Natural killer cell treated with Interleukin-12 subunit alpha and Interleukin-12 subunit beta and Interleukin-15 and Interleukin-18, amount 100 ng/mL, for 72 hours (primary cell): ENCODE results near the gene ITPRID2. TPM values are rescaled to one million over a fixed set of nuclear protein-coding genes. Genes with fewer than 3 reads are reported as not detected.

Experiments used
- ATAC-seq, 2 donors: fragments of 150-1000 bp; cut with Tn5 transposase in 1 of 2; sonication (Bioruptor Pico), chemical (Tn5 transposase) in 1 of 2; 2 replicates each; pipeline ENCODE4 v1.10.0; 2021
- DNase-seq: peaks from one replicate; pipeline ENCODE4 v3.0.0; 2022; ENCODE audit warnings: low spot score
- H3K27ac Mint-ChIP-seq, 2 donors: 1 replicate in 1 of 2; 2 replicates in 1 of 2; pipeline ENCODE4 v1.8.0; 2022; ENCODE audit warnings: mixed read lengths in 2 of 2, mild to moderate bottlenecking in 1 of 2, moderate library complexity in 1 of 2
- H3K27me3 Mint-ChIP-seq, 2 donors: 1 replicate in 1 of 2; 2 replicates in 1 of 2; pipeline ENCODE4 v1.8.0; 2022; ENCODE audit warnings: mixed read lengths in 2 of 2
- H3K36me3 Mint-ChIP-seq: one replicate; pipeline ENCODE4 v1.8.0; 2022; ENCODE audit warnings: mixed read lengths
- H3K4me1 Mint-ChIP-seq, 2 donors: 1 replicate in 1 of 2; 2 replicates in 1 of 2; pipeline ENCODE4 v1.8.0; 2022; ENCODE audit warnings: low read depth in 2 of 2, mixed read lengths in 2 of 2, mild to moderate bottlenecking in 1 of 2
- H3K4me3 Mint-ChIP-seq: one replicate; pipeline ENCODE4 v1.8.0; 2022; ENCODE audit warnings: mixed read lengths
- H3K9me3 Mint-ChIP-seq: 2 replicates; pipeline ENCODE4 v1.8.0; 2022; ENCODE audit warnings: mixed read lengths
- total RNA-seq, 2 donors: library from RNA; stranded (reverse); gene quantifications; one replicate each; pipeline ENCODE4 v1.2.3, GENCODE V29; 2022

ITPRID2 gene
- 10 to 100 TPM; 53.4 to 79.7 TPM for total RNA-seq

- Mint-ChIP-seq H3K36me3 (peaks cover under 1% of the 10 kb centered on the region), H3K27me3 (peaks cover 23 to 41% of the 10 kb centered on the region in 2 donors), H3K4me3 (peak within 1 kb of the TSS; percentile 99), H3K4me1 (peaks cover 20 to 31% of the 10 kb centered on the region in 2 donors), H3K9me3 (no peaks in the 10 kb centered on the region), H3K27ac (peak within 1 kb of the TSS; percentile 86 to 92)
- peak; percentile 83 for DNase-seq
- peak; percentile 97 to 98 for ATAC-seq
Observed at GRCh38 chr2:181891258-181891965, at the start of gene ITPRID2. TSS of gene ITPRID2 (plus strand) at chr2:181891730. CDS start at chr2:181892067, 337 bp downstream.

- H3K27ac Mint-ChIP-seq = no peak overlapping the region
- H3K4me3 Mint-ChIP-seq = no peak overlapping the region
- H3K9me3 Mint-ChIP-seq = no peaks in the 10 kb centered on the region
- no peaks in the 10 kb centered on the region for H3K4me1 Mint-ChIP-seq
- ATAC-seq = no peak
- H3K36me3 Mint-ChIP-seq = no peaks in the 10 kb centered on the region
- peaks cover 12 to 25% of the 10 kb centered on the region in 2 donors for H3K27me3 Mint-ChIP-seq
- no peak for DNase-seq
Observed at GRCh38 chr2:181844551-181845290, 46.8 kb upstream of the ITPRID2 start.

- Mint-ChIP-seq H3K27ac (no peak overlapping the region), H3K36me3 (no peaks in the 10 kb centered on the region), H3K4me3 (no peak overlapping the region), H3K27me3 (peaks cover 5 to 13% of the 10 kb centered on the region in 2 donors), H3K4me1 (no peaks in the 10 kb centered on the region), H3K9me3 (no peaks in the 10 kb centered on the region)
- DNase-seq (no peak), ATAC-seq (no peak)
Observed at GRCh38 chr2:181846399-181847197, 44.9 kb upstream of the ITPRID2 start.

- Mint-ChIP-seq H3K36me3 (no peaks in the 10 kb centered on the region), H3K4me3 (no peak overlapping the region), H3K27ac (no peak overlapping the region), H3K9me3 (no peaks in the 10 kb centered on the region), H3K27me3 (peaks cover 5 to 8% of the 10 kb centered on the region in 2 donors), H3K4me1 (no peaks in the 10 kb centered on the region)
- no peak for ATAC-seq
- no peak for DNase-seq
Observed at GRCh38 chr2:181847198-181847556, 44.4 kb upstream of the ITPRID2 start.

GRCh38 chr2:181847702-181848101 lies 43.8 kb upstream of the ITPRID2 start:
- H3K9me3 Mint-ChIP-seq = no peaks in the 10 kb centered on the region
- no peak overlapping the region for H3K4me3 Mint-ChIP-seq
- H3K27me3 Mint-ChIP-seq = peaks cover 5 to 7% of the 10 kb centered on the region in 2 donors
- H3K27ac Mint-ChIP-seq = no peak overlapping the region
- no peak for DNase-seq
- no peak for ATAC-seq
- no peaks in the 10 kb centered on the region for H3K4me1 Mint-ChIP-seq
- H3K36me3 Mint-ChIP-seq = no peaks in the 10 kb centered on the region

GRCh38 chr2:181848261-181848886 lies 43.2 kb upstream of the ITPRID2 start:
- Mint-ChIP-seq H3K4me1 (no peaks in the 10 kb centered on the region), H3K27me3 (peaks cover 5 to 13% of the 10 kb centered on the region in 2 donors), H3K9me3 (no peaks in the 10 kb centered on the region), H3K27ac (no peak overlapping the region), H3K36me3 (no peaks in the 10 kb centered on the region), H3K4me3 (no peak overlapping the region)
- DNase-seq (no peak), ATAC-seq (no peak)

GRCh38 chr2:181849601-181850000 lies 41.9 kb upstream of the ITPRID2 start:
- H3K27ac Mint-ChIP-seq = no peak overlapping the region
- no peaks in the 10 kb centered on the region for H3K9me3 Mint-ChIP-seq
- H3K4me3 Mint-ChIP-seq = no peak overlapping the region
- H3K4me1 Mint-ChIP-seq = no peaks in the 10 kb centered on the region
- H3K36me3 Mint-ChIP-seq = no peaks in the 10 kb centered on the region
- no peak for DNase-seq
- peaks cover 3 to 18% of the 10 kb centered on the region in 2 donors for H3K27me3 Mint-ChIP-seq
- ATAC-seq = no peak

GRCh38 chr2:181850936-181851560 lies 40.5 kb upstream of the ITPRID2 start:
- Mint-ChIP-seq H3K9me3 (no peaks in the 10 kb centered on the region), H3K27ac (no peak overlapping the region), H3K4me3 (no peak overlapping the region), H3K4me1 (no peaks in the 10 kb centered on the region), H3K27me3 (peaks cover 2 to 22% of the 10 kb centered on the region in 2 donors), H3K36me3 (no peaks in the 10 kb centered on the region)
- DNase-seq (no peak), ATAC-seq (no peak)

GRCh38 chr2:181851726-181852125 lies 39.8 kb upstream of the ITPRID2 start:
- Mint-ChIP-seq H3K4me3 (no peak overlapping the region), H3K27ac (no peak overlapping the region), H3K9me3 (no peaks in the 10 kb centered on the region), H3K27me3 (peaks cover 5 to 28% of the 10 kb centered on the region in 2 donors), H3K36me3 (no peaks in the 10 kb centered on the region), H3K4me1 (no peaks in the 10 kb centered on the region)
- DNase-seq (no peak), ATAC-seq (no peak)

- no peaks in the 10 kb centered on the region for H3K4me1 Mint-ChIP-seq
- no peak overlapping the region for H3K27ac Mint-ChIP-seq
- DNase-seq (no peak), ATAC-seq (no peak)
- no peak overlapping the region for H3K4me3 Mint-ChIP-seq
- H3K36me3 Mint-ChIP-seq = no peaks in the 10 kb centered on the region
- H3K27me3 Mint-ChIP-seq = peaks cover 3 to 29% of the 10 kb centered on the region in 2 donors
- no peaks in the 10 kb centered on the region for H3K9me3 Mint-ChIP-seq
Observed at GRCh38 chr2:181853696-181854095, 37.8 kb upstream of the ITPRID2 start.

- DNase-seq = no peak
- peaks cover 5 to 35% of the 10 kb centered on the region in 2 donors for H3K27me3 Mint-ChIP-seq
- H3K9me3 Mint-ChIP-seq = no peaks in the 10 kb centered on the region
- no peaks in the 10 kb centered on the region for H3K4me1 Mint-ChIP-seq
- no peak for ATAC-seq
- no peak overlapping the region for H3K4me3 Mint-ChIP-seq
- H3K36me3 Mint-ChIP-seq = no peaks in the 10 kb centered on the region
- no peak overlapping the region for H3K27ac Mint-ChIP-seq
Observed at GRCh38 chr2:181857483-181857882, 34.0 kb upstream of the ITPRID2 start.

- Mint-ChIP-seq H3K36me3 (no peaks in the 10 kb centered on the region), H3K27ac (no peak overlapping the region)
- no peak for ATAC-seq
Observed at GRCh38 chr2:181858600-181858999, 32.9 kb upstream of the ITPRID2 start.

GRCh38 chr2:181859123-181859522 lies 32.4 kb upstream of the ITPRID2 start:
- Mint-ChIP-seq H3K27me3 (peaks cover 5 to 26% of the 10 kb centered on the region in 2 donors), H3K27ac (no peak overlapping the region), H3K9me3 (no peaks in the 10 kb centered on the region), H3K36me3 (no peaks in the 10 kb centered on the region), H3K4me1 (no peaks in the 10 kb centered on the region), H3K4me3 (no peak overlapping the region)
- no peak for ATAC-seq
- DNase-seq = no peak

More at GRCh38 chr2:181858600-181858999, 32.9 kb upstream of the ITPRID2 start:
- H3K4me3 Mint-ChIP-seq = no peak overlapping the region
- no peaks in the 10 kb centered on the region for H3K9me3 Mint-ChIP-seq
- DNase-seq = no peak
- peaks cover 5 to 27% of the 10 kb centered on the region in 2 donors for H3K27me3 Mint-ChIP-seq
- H3K4me1 Mint-ChIP-seq = no peaks in the 10 kb centered on the region
